Lower leg skin (tissue), 3 donors: ENCODE data around the gene ARHGAP4.

Source experiments
- POLR2A ChIP-seq, 2 donors: fragments of 450-650 bp; IDR thresholded peaks; one replicate each; pipeline ENCODE4 v1.6.1; 2016 to 2017; ENCODE audit warnings: antibody characterized with exemption in 2 of 2, mild to moderate bottlenecking in 1 of 2, moderate library complexity in 1 of 2
- TF ChIP-seq, protein P1 (sequence below), 3 donors: fragments of 450-650 bp; IDR thresholded peaks; one replicate each; pipeline ENCODE4 v1.5.1; 2016; ENCODE audit warnings: antibody characterized with exemption in 3 of 3, mild to moderate bottlenecking in 3 of 3, moderate library complexity in 2 of 3

- no peak for TF ChIP-seq POLR2A (IDR thresholded peaks at IDR 0.05)
- TF ChIP-seq, protein P1, sequence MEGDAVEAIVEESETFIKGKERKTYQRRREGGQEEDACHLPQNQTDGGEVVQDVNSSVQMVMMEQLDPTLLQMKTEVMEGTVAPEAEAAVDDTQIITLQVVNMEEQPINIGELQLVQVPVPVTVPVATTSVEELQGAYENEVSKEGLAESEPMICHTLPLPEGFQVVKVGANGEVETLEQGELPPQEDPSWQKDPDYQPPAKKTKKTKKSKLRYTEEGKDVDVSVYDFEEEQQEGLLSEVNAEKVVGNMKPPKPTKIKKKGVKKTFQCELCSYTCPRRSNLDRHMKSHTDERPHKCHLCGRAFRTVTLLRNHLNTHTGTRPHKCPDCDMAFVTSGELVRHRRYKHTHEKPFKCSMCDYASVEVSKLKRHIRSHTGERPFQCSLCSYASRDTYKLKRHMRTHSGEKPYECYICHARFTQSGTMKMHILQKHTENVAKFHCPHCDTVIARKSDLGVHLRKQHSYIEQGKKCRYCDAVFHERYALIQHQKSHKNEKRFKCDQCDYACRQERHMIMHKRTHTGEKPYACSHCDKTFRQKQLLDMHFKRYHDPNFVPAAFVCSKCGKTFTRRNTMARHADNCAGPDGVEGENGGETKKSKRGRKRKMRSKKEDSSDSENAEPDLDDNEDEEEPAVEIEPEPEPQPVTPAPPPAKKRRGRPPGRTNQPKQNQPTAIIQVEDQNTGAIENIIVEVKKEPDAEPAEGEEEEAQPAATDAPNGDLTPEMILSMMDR (IDR thresholded peaks at IDR 0.05), result no peak
Measured at GRCh38 chrX:153862369-153863250, 63.5 kb downstream of the ARHGAP4 start.
